Activated CD8-positive, alpha-beta memory T cell treated with anti-CD3 and anti-CD28 coated beads, Interleukin-2, amount 50 U/mL, for 4 hours (primary cell): ENCODE results near the gene C1D.

ENCODE experiments used
- DNase-seq: peaks from one replicate; pipeline ENCODE4 v3.0.0-alpha.2; 2020

Gene C1D

GRCh38 chr2:68057658-68058396 lies 5.0 kb downstream of the C1D start:
- no peak for DNase-seq

GRCh38 chr2:68052717-68053422 lies 9.9 kb downstream of the C1D start:
- DNase-seq: no peak

- DNase-seq: no peak
Observed at GRCh38 chr2:68050353-68050752, 12.5 kb downstream of the C1D start.

- no peak for DNase-seq
Observed at GRCh38 chr2:68046642-68047240, 16.1 kb downstream of the C1D start.

GRCh38 chr2:68046224-68046623 lies 16.6 kb downstream of the C1D start:
- DNase-seq: no peak

GRCh38 chr2:68045342-68045741 lies 17.5 kb downstream of the C1D start:
- no peak for DNase-seq

- no peak for DNase-seq
Observed at GRCh38 chr2:68044099-68044498, 18.7 kb downstream of the C1D start.

- no peak for DNase-seq
Observed at GRCh38 chr2:68043695-68044094, 19.1 kb downstream of the C1D start.

- no peak for DNase-seq
Observed at GRCh38 chr2:68043032-68043431, 19.8 kb downstream of the C1D start.

- DNase-seq: no peak
Observed at GRCh38 chr2:68041704-68042245, 21.0 kb downstream of the C1D start.

- no peak for DNase-seq
Observed at GRCh38 chr2:68040078-68040477, 22.7 kb downstream of the C1D start.

- DNase-seq: no peak
Observed at GRCh38 chr2:68039317-68039716, 23.5 kb downstream of the C1D start.

- no peak for DNase-seq
Observed at GRCh38 chr2:68032702-68033101, 30.1 kb downstream of the C1D start.

GRCh38 chr2:68031542-68032160 lies 31.2 kb downstream of the C1D start:
- no peak for DNase-seq

- DNase-seq: no peak
Observed at GRCh38 chr2:68031043-68031442, 31.8 kb downstream of the C1D start.

GRCh38 chr2:68030529-68030928 lies 32.3 kb downstream of the C1D start:
- no peak for DNase-seq

GRCh38 chr2:68027959-68028358 lies 34.8 kb downstream of the C1D start:
- DNase-seq: no peak

- DNase-seq: no peak
Observed at GRCh38 chr2:68024450-68024849, 38.4 kb downstream of the C1D start.

- DNase-seq: no peak
Observed at GRCh38 chr2:68023904-68024303, 38.9 kb downstream of the C1D start.

- DNase-seq: no peak
Observed at GRCh38 chr2:68018727-68019126, 44.1 kb downstream of the C1D start.

GRCh38 chr2:68009526-68009925 lies 53.3 kb downstream of the C1D start:
- DNase-seq: no peak

- no peak for DNase-seq
Observed at GRCh38 chr2:68000170-68000825, 62.5 kb downstream of the C1D start.

GRCh38 chr2:67999332-67999731 lies 63.5 kb downstream of the C1D start:
- DNase-seq: no peak
